GM23248 (cell line): ENCODE data around the gene PARP8.

Experiments used
- EZH2 ChIP-seq: fragments of 200-600 bp; sonication (generic); IDR thresholded peaks from 2 replicates; pipeline ENCODE4 v1.6.1; 2018; ENCODE audit warnings: antibody characterized with exemption, mild to moderate bottlenecking; ENCODE audit not compliant: insufficient read depth, poor library complexity, severe bottlenecking
- EZH2phosphoT487 ChIP-seq: fragments of 200-600 bp; sonication (generic); IDR thresholded peaks from 2 replicates; pipeline ENCODE4 v1.6.1; 2018; ENCODE audit warnings: antibody characterized with exemption, moderate library complexity, mild to moderate bottlenecking, low read depth; ENCODE audit not compliant: insufficient read depth

DNA sequence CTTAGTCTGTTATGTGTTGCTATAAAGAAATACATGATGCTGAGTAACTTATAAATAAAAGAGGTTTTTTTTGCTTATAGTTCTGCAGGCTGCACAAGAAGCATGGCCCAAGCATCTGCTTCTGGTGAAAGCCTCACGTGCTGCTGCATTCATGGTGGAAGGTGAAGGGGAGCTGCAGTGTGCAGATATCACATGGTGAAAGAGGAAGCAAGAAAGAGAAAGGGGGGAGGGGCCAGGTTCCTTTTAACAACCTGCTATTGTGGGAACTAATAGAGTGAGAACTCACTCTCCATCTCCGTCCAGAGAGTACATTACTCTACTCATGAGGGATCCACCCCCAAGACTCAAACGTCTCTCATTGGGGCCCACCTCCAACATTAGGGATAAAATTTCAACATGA is 12.5 kb upstream of the PARP8 start:
- TF ChIP-seq EZH2, result no peak
- no peak for TF ChIP-seq EZH2phosphoT487
